Neural crest cell (in vitro differentiated cells): ENCODE measurements around the gene TBXAS1. TPM values are rescaled to one million over a fixed set of nuclear protein-coding genes. Genes with fewer than 3 reads are reported as not detected.
"Not testable (repeated sequence)": the region's sequence is repeated elsewhere in the genome, so short reads cannot be mapped to it uniquely, and the experiment has no call there.

Experiments
- DNase-seq: peaks from one replicate; pipeline ENCODE4 v3.0.0; 2021; ENCODE audit warnings: low read depth, mixed read lengths, low spot score
- H3K27ac Mint-ChIP-seq: one replicate; pipeline ENCODE4 v1.8.0; 2021; ENCODE audit warnings: mild to moderate bottlenecking, mixed read lengths; ENCODE audit not compliant: unreplicated experiment
- H3K27me3 Mint-ChIP-seq: 2 replicates; pipeline ENCODE4 v1.8.0; 2021; ENCODE audit warnings: low read depth, mild to moderate bottlenecking, mixed read lengths
- H3K36me3 Mint-ChIP-seq: 2 replicates; pipeline ENCODE4 v1.8.0; 2021; ENCODE audit warnings: low read depth, mild to moderate bottlenecking, mixed read lengths
- H3K4me1 Mint-ChIP-seq: 2 replicates; pipeline ENCODE4 v1.8.0; 2021; ENCODE audit warnings: mixed read lengths
- H3K4me3 Mint-ChIP-seq: one replicate; pipeline ENCODE4 v1.8.0; 2021; ENCODE audit warnings: mild to moderate bottlenecking, mixed read lengths
- H3K9me3 Mint-ChIP-seq: 2 replicates; pipeline ENCODE4 v1.8.0; 2021; ENCODE audit warnings: mixed read lengths
- CTCF ChIP-seq: fragments of 200-600 bp; sonication (generic); conservative IDR thresholded peaks from 2 replicates; pipeline ENCODE4 v1.5.0; 2021; ENCODE audit warnings: antibody characterized with exemption, mild to moderate bottlenecking
- total RNA-seq: library from RNA; stranded (reverse); gene quantifications from 2 replicates; pipeline ENCODE4 v1.2.1, GENCODE V29; 2021

TBXAS1 gene
- total RNA-seq, 1 donor from 2014 or later: 5.7 TPM

DNA sequence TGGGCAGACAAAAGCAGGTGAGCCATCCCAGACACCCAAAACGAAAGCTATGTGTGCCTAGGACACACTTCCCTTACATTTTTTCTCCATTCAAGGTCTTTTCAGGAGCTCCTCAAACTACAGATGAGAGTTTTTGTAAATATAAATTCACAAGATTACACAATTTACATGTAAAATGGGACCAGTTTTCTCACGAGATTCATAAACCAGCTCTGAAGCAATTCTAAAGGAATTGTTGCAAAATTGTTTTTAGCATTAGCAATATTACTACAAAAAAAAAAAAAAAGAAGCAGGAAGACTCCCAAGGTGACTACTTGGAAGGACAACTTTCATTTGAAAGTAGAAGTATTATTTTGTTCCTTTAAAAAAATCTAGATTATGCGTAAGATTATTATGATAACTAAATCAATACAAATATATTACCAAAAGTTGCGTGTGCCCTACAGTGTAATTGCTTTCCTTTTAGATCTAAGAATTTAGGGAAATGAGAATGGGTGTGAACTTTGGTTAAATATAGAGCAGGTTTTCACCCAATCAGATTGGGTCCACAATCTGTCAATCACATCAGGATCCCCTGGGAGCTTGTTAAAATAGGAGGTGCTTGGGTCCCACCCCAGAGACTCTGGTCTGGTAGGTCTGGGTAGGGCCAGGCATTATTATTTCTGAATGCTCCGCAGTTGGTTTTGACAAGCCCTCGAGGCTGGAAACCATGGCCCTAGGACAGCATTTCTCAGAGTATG lies 72.2 kb downstream of the TBXAS1 start:
- Mint-ChIP-seq H3K9me3 (peaks cover 28% of the 10 kb centered on the region), H3K4me3 (no peak overlapping the region), H3K27ac (no peak overlapping the region), H3K4me1 (no peaks in the 10 kb centered on the region), H3K27me3 (peaks cover 8% of the 10 kb centered on the region), H3K36me3 (peaks cover 3% of the 10 kb centered on the region)
- TF ChIP-seq CTCF: no peak
- no peak for DNase-seq

DNA sequence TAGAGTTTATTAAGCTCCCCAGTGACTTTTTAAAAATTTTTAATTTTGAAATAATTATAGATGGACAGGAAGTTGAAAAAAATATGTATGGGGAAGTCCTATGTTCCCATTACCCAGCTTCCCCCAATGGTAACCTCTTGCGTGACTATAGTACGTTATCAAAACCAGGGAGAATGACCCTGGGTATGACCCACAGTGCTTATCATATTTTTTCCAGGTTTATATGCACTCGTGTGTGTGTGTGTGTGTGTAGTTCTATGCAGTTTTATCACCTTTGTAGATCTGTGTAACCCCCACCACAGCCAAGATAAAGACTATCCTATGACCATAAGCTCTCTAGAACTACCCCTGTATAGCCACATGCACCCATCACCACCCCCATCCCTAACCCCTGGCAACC lies 72.8 kb downstream of the TBXAS1 start:
- DNase-seq: no peak
- Mint-ChIP-seq H3K4me3 (no peak overlapping the region), H3K36me3 (peaks cover 3% of the 10 kb centered on the region), H3K27me3 (peaks cover 8% of the 10 kb centered on the region), H3K9me3 (peaks cover 30% of the 10 kb centered on the region), H3K27ac (no peak overlapping the region), H3K4me1 (no peaks in the 10 kb centered on the region)
- no peak for TF ChIP-seq CTCF

- TF ChIP-seq CTCF: no peak
- Mint-ChIP-seq H3K9me3 (peaks cover 33% of the 10 kb centered on the region), H3K36me3 (peaks cover 3% of the 10 kb centered on the region), H3K27ac (no peak overlapping the region), H3K27me3 (peaks cover 8% of the 10 kb centered on the region), H3K4me3 (no peak overlapping the region), H3K4me1 (no peaks in the 10 kb centered on the region)
- no peak for DNase-seq
Observed at GRCh38 chr7:139902436-139903102, 73.5 kb downstream of the TBXAS1 start.

- H3K4me3 Mint-ChIP-seq, H3K27ac Mint-ChIP-seq, H3K4me1 Mint-ChIP-seq, DNase-seq, H3K36me3 Mint-ChIP-seq, H3K27me3 Mint-ChIP-seq: not testable (repeated sequence)
- peaks cover 33% of the 10 kb centered on the region for H3K9me3 Mint-ChIP-seq
Observed at GRCh38 chr7:139903103-139903477, 74.0 kb downstream of the TBXAS1 start.

GRCh38 chr7:139906879-139907278 lies 77.8 kb downstream of the TBXAS1 start:
- DNase-seq: no peak
- H3K9me3 Mint-ChIP-seq: peaks cover 27% of the 10 kb centered on the region
- peaks cover 6% of the 10 kb centered on the region for H3K36me3 Mint-ChIP-seq
- peaks cover 8% of the 10 kb centered on the region for H3K27me3 Mint-ChIP-seq
- H3K27ac Mint-ChIP-seq: no peak overlapping the region
- H3K4me1 Mint-ChIP-seq: peaks cover 12% of the 10 kb centered on the region
- TF ChIP-seq CTCF: no peak
- no peak overlapping the region for H3K4me3 Mint-ChIP-seq

DNA sequence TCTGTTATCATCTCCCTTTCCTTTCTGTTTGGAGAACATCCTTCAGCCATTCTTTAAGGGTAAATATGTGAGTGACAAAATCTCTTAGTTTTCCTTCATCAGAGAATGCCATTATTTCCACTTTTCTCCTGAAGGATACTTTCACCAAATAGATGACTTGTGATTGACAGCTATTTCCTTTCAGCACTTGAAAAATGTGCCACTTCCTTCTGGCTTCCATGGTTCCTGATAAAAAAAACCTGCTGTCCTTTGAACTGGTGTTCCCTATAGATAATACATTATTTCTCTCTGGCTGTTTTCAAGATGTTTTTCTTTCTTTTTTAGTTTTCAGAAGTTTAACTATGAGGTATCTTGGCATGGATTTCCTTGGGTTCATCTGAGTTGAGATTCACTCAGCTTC lies 79.7 kb downstream of the TBXAS1 start:
- peaks cover 11% of the 10 kb centered on the region for H3K9me3 Mint-ChIP-seq
- DNase-seq: no peak
- H3K36me3 Mint-ChIP-seq: peaks cover 3% of the 10 kb centered on the region
- H3K27ac Mint-ChIP-seq: no peak overlapping the region
- H3K4me3 Mint-ChIP-seq: no peak overlapping the region
- no peak for TF ChIP-seq CTCF
- peaks cover 12% of the 10 kb centered on the region for H3K4me1 Mint-ChIP-seq
- H3K27me3 Mint-ChIP-seq: peaks cover 8% of the 10 kb centered on the region
